T-helper 1 cell treated with Interleukin-12 subunit alpha and Interleukin-12 subunit beta and Interleukin-4 antibody, amounts not matched to agents 30 ng/mL and 1 ng/mL, for 36 hours (primary cell): Measurements from ENCODE around the gene KHNYN. TPM values are rescaled to one million over a fixed set of nuclear protein-coding genes. Genes with fewer than 3 reads are reported as not detected.
"Not testable (repeated sequence)": the region's sequence is repeated elsewhere in the genome, so short reads cannot be mapped to it uniquely, and the experiment has no call there.

Experiments used
- intact Hi-C: fragments of 100-400 bp; cut with micrococcal nuclease; formaldehyde crosslinking; loops from one replicate; pipeline ENCODE4 v1.15.1; 2024
- total RNA-seq: library from RNA; stranded (reverse); gene quantifications from 2 replicates; pipeline ENCODE4 v1.2.3, GENCODE V29; 2022

KHNYN gene
- total RNA-seq, 1 donor from 2014 or later = 101 TPM

- intact Hi-C loops = no loop called here
Measured at GRCh38 chr14:24463884-24464785, 34.4 kb downstream of the KHNYN start.

GRCh38 chr14:24465368-24465767 lies 35.6 kb downstream of the KHNYN start:
- intact Hi-C loops = no loop called here

GRCh38 chr14:24465805-24466204 lies 36.1 kb downstream of the KHNYN start:
- intact Hi-C loops = no loop called here

- intact Hi-C loops = not testable (repeated sequence)
Measured at GRCh38 chr14:24470450-24470849, 40.7 kb downstream of the KHNYN start.

GRCh38 chr14:24473211-24473610 lies 43.5 kb downstream of the KHNYN start:
- intact Hi-C loops = no loop called here

GRCh38 chr14:24475261-24475660 lies 45.5 kb downstream of the KHNYN start:
- intact Hi-C loops = no loop called here

- intact Hi-C loops = loop anchor here (2.0 to 10.0 kb wide), 3 partner anchors 129 to 212 kb away; partner anchors contain the start of genes GZMB and GZMH
Measured at GRCh38 chr14:24479999-24480398, 50.2 kb downstream of the KHNYN start.

- intact Hi-C loops = loop anchor here (1.0 to 10.0 kb wide), 4 partner anchors 127 to 211 kb away; partner anchors contain the start of genes GZMB and GZMH
Measured at GRCh38 chr14:24481622-24482324, 52.0 kb downstream of the KHNYN start.

GRCh38 chr14:24482699-24483303 lies 53.0 kb downstream of the KHNYN start:
- intact Hi-C loops = loop anchor here (5.0 to 10.0 kb wide), 2 partner anchors 152 to 210 kb away; partner anchors contain the start of gene GZMB

- intact Hi-C loops = loop anchor here (5.0 to 10.0 kb wide), 2 partner anchors 151 to 209 kb away; partner anchors contain the start of gene GZMB
Measured at GRCh38 chr14:24483604-24484252, 54.0 kb downstream of the KHNYN start.

Other genes with a start within 250 kb of the KHNYN start
- gene IPO4, start 241.1 kb upstream of the KHNYN start, total RNA-seq = 48.1 and 50.6 TPM in 2 replicates
- gene TM9SF1, start 234.5 kb upstream of the KHNYN start, total RNA-seq = 35.8 and 45.3 TPM in 2 replicates
- gene TSSK4, start 224.3 kb upstream of the KHNYN start, total RNA-seq = 0.27 and 0.83 TPM in 2 replicates
- 96.5 and 104 TPM in 2 replicates for gene CHMP4A, start 216.5 kb upstream of the KHNYN start, total RNA-seq
- gene MDP1, start 213.9 kb upstream of the KHNYN start, total RNA-seq = 11.8 and 14.5 TPM in 2 replicates
- 187 and 191 TPM in 2 replicates for gene NEDD8, start 197.6 kb upstream of the KHNYN start, total RNA-seq
- gene GMPR2, start 197.0 kb upstream of the KHNYN start, total RNA-seq = 58.0 and 71.9 TPM in 2 replicates
- 148 and 151 TPM in 2 replicates for gene TINF2, start 187.3 kb upstream of the KHNYN start, total RNA-seq
- 6.4 and 6.7 TPM in 2 replicates for gene TGM1, start 166.8 kb upstream of the KHNYN start, total RNA-seq
- 51.6 and 55.3 TPM in 2 replicates for gene RABGGTA, start 158.4 kb upstream of the KHNYN start, total RNA-seq
- 23.3 and 25.2 TPM in 2 replicates for gene DHRS1, start 130.2 kb upstream of the KHNYN start, total RNA-seq
- gene NOP9, start 130.1 kb upstream of the KHNYN start, total RNA-seq = 40.1 and 42.6 TPM in 2 replicates
- 23.7 and 27.8 TPM in 2 replicates for gene CIDEB, start 122.0 kb upstream of the KHNYN start, total RNA-seq
- gene LTB4R2, start 119.8 kb upstream of the KHNYN start, total RNA-seq = 15.1 and 17.8 TPM in 2 replicates
- 21.6 and 24.2 TPM in 2 replicates for gene LTB4R, start 118.5 kb upstream of the KHNYN start, total RNA-seq
- gene ADCY4, start 94.9 kb upstream of the KHNYN start, total RNA-seq = 4.3 and 5.3 TPM in 2 replicates
- 37.1 and 41.9 TPM in 2 replicates for gene RIPK3, start 90.0 kb upstream of the KHNYN start, total RNA-seq
- 0.59 TPM in 1 of 2 replicates, not detected in the other for gene NFATC4, start 61.8 kb upstream of the KHNYN start, total RNA-seq
- 0.12 and 0.17 TPM in 2 replicates for gene NYNRIN, start 31.0 kb upstream of the KHNYN start, total RNA-seq
- 17.7 and 18.5 TPM in 2 replicates for gene CBLN3, start 286 bp upstream of the KHNYN start, total RNA-seq
- 49.9 and 55.0 TPM in 2 replicates for gene SDR39U1, start 12.8 kb downstream of the KHNYN start, total RNA-seq
- not detected in 2 replicates for gene CMA1, start 78.3 kb downstream of the KHNYN start, total RNA-seq
- not detected in 2 replicates for gene CTSG, start 146.3 kb downstream of the KHNYN start, total RNA-seq
- 14.7 and 15.4 TPM in 2 replicates for gene GZMH, start 179.7 kb downstream of the KHNYN start, total RNA-seq
- 1,728 and 1,734 TPM in 2 replicates for gene GZMB, start 204.2 kb downstream of the KHNYN start, total RNA-seq